H1 (cell line): Measurements from ENCODE around the gene ATP5ME. TPM values are rescaled to one million over a fixed set of nuclear protein-coding genes. Genes with fewer than 3 reads are reported as not detected.

Experiments used
- CTCF ChIA-PET: fragments of 300-600 bp; sonication (Branson Sonifier 250); formaldehyde crosslinking; loops from one replicate; lab custom pipeline; 2021; ENCODE audit not compliant: partially characterized antibody; lab: Charles Lee
- POLR2A ChIA-PET: fragments of 300-600 bp; sonication (Branson Sonifier 250); formaldehyde crosslinking; loops from one replicate; lab custom pipeline; 2021; ENCODE audit warnings: inconsistent platforms; ENCODE audit not compliant: partially characterized antibody; lab: Charles Lee
- DNase-seq, 2 experiments: peaks; one replicate each; pipeline versions ENCODE4 v3.0.0 to v3.0.0-alpha.2; 2010 to 2022; ENCODE audit warnings: low spot score in 2 of 2, low read depth in 1 of 2, mixed read lengths in 1 of 2
- FAIRE-seq: peaks from 2 replicates; lab custom pipeline; 2011; peaks lifted over from hg19 to GRCh38; lab: Jason Lieb, UNC
- H2AFZ ChIP-seq: 2 replicates; pipeline ENCODE4 v1.8.1; 2012; ENCODE audit warnings: low read length, inconsistent platforms
- H2AK5ac ChIP-seq: 2 replicates; pipeline ENCODE4 v1.6.1; 2013; ENCODE audit warnings: low read depth, low read length
- H2BK120ac ChIP-seq: replicated peaks from 2 replicates; pipeline ENCODE3; 2013; ENCODE audit warnings: low read depth, low read length, inconsistent platforms
- H2BK12ac ChIP-seq: 2 replicates; pipeline ENCODE4 v1.6.1; 2013; ENCODE audit warnings: low read depth, low read length
- H2BK15ac ChIP-seq: 2 replicates; pipeline ENCODE4 v1.6.1; 2013; ENCODE audit warnings: low read length
- H2BK20ac ChIP-seq: 2 replicates; pipeline ENCODE4 v1.6.1; 2013; ENCODE audit warnings: low read length
- H2BK5ac ChIP-seq: 2 replicates; pipeline ENCODE4 v1.6.1; 2013; ENCODE audit warnings: low read depth, low read length
- H3K14ac ChIP-seq: 2 replicates; pipeline ENCODE4 v1.6.1; 2013; ENCODE audit warnings: inconsistent platforms; ENCODE audit not compliant: insufficient read length
- H3K18ac ChIP-seq: 2 replicates; pipeline ENCODE4 v1.6.1; 2013; ENCODE audit warnings: low read length; ENCODE audit errors: extremely low read depth
- H3K23ac ChIP-seq: 2 replicates; pipeline ENCODE4 v1.6.1; 2013; ENCODE audit warnings: inconsistent platforms; ENCODE audit not compliant: insufficient read length
- H3K23me2 ChIP-seq: 2 replicates; pipeline ENCODE4 v1.6.1; 2013; ENCODE audit warnings: low read depth, low read length
- H3K27ac ChIP-seq: 2 replicates; pipeline ENCODE4 v1.6.1; 2011; ENCODE audit warnings: low read depth, low read length, inconsistent platforms
- H3K27me3 ChIP-seq, 4 experiments: replicated peaks in 1 of 4; 1 replicate in 1 of 4; 2 replicates in 3 of 4; pipeline versions ENCODE4 v1.6.1 to v1.8.1; 2011 to 2013; ENCODE audit warnings: low read length in 3 of 4, mild to moderate bottlenecking in 3 of 4, inconsistent platforms in 2 of 4, mixed read lengths in 2 of 4, moderate library complexity in 1 of 4; ENCODE audit not compliant: control insufficient read depth in 3 of 4, insufficient read depth in 3 of 4; ENCODE audit errors: extremely low read depth in 1 of 4
- H3K36me3 ChIP-seq, 4 experiments: 2 replicates each; pipeline versions ENCODE4 v1.6.1 to v1.8.1; 2011 to 2013; ENCODE audit warnings: mild to moderate bottlenecking in 4 of 4, low read length in 3 of 4, moderate library complexity in 2 of 4, control low read depth in 1 of 4, inconsistent platforms in 1 of 4; ENCODE audit not compliant: insufficient read depth in 4 of 4, control insufficient read depth in 2 of 4
- H3K4ac ChIP-seq: replicated peaks from 2 replicates; pipeline ENCODE3; 2013; ENCODE audit warnings: low read length, low read depth, mixed read lengths, inconsistent platforms; ENCODE audit not compliant: insufficient read length
- H3K4me1 ChIP-seq, 4 experiments: replicated peaks in 1 of 4; 1 replicate in 1 of 4; 2 replicates in 3 of 4; pipeline versions ENCODE4 v1.6.1 to v1.8.1; 2011 to 2013; ENCODE audit warnings: low read length in 3 of 4, inconsistent platforms in 2 of 4, mixed read lengths in 1 of 4; ENCODE audit not compliant: insufficient read depth in 4 of 4, control insufficient read depth in 3 of 4
- H3K4me2 ChIP-seq, 2 experiments: 2 replicates each; pipeline versions ENCODE4 v1.6.1 to v1.8.1; 2011 to 2013; ENCODE audit warnings: low read depth in 2 of 2, low read length in 2 of 2, control low read depth in 1 of 2, inconsistent platforms in 1 of 2, mild to moderate bottlenecking in 1 of 2; ENCODE audit not compliant: insufficient read depth in 1 of 2
- H3K4me3 ChIP-seq, 4 experiments: fragments of 200-600, 300-600 bp in 1 of 4; sonication (generic), shearing (Covaris generic), sonication (Bioruptor Twin) in 1 of 4; 2 replicates each; pipeline versions ENCODE4 v1.5.1 to v1.8.1; 2011 to 2016; ENCODE audit warnings: low read length in 4 of 4, low read depth in 3 of 4, control low read depth in 2 of 4, inconsistent platforms in 2 of 4, mild to moderate bottlenecking in 2 of 4, mixed read lengths in 1 of 4, moderate library complexity in 1 of 4; ENCODE audit not compliant: insufficient read depth in 2 of 4; ENCODE audit errors: extremely low read depth in 1 of 4
- H3K56ac ChIP-seq: replicated peaks from 2 replicates; pipeline ENCODE3; 2013; ENCODE audit warnings: low read depth, mild to moderate bottlenecking, mixed read lengths, low read length, inconsistent platforms; ENCODE audit not compliant: insufficient read length
- H3K79me1 ChIP-seq: 2 replicates; pipeline ENCODE4 v1.6.1; 2013; ENCODE audit warnings: low read depth, low read length, control low read depth
- H3K79me2 ChIP-seq, 2 experiments: 2 replicates each; pipeline versions ENCODE4 v1.6.1 to v1.8.1; 2012 to 2013; ENCODE audit warnings: low read length in 2 of 2, mild to moderate bottlenecking in 2 of 2, inconsistent platforms in 1 of 2; ENCODE audit not compliant: insufficient read depth in 2 of 2, control insufficient read depth in 1 of 2
- H3K9ac ChIP-seq, 4 experiments: replicated peaks in 1 of 4; 1 replicate in 1 of 4; 2 replicates in 3 of 4; pipeline versions ENCODE4 v1.6.1 to v1.8.1; 2011 to 2013; ENCODE audit warnings: low read depth in 3 of 4, low read length in 3 of 4, control low read depth in 2 of 4, mild to moderate bottlenecking in 2 of 4, moderate library complexity in 2 of 4, inconsistent platforms in 1 of 4; ENCODE audit errors: extremely low read depth in 1 of 4
- H3K9me3 ChIP-seq, 2 experiments: 2 replicates each; pipeline versions ENCODE4 v1.6.1 to v1.8.1; 2012 to 2013; ENCODE audit warnings: mild to moderate bottlenecking in 2 of 2, moderate library complexity in 2 of 2, control low read depth in 1 of 2, inconsistent platforms in 1 of 2, low read depth in 1 of 2, low read length in 1 of 2, mixed read lengths in 1 of 2; ENCODE audit not compliant: insufficient read depth in 2 of 2
- H4K20me1 ChIP-seq, 2 experiments: replicated peaks in 1 of 2; 2 replicates each; pipeline versions ENCODE3 to v1.8.1; 2011 to 2013; ENCODE audit warnings: inconsistent platforms in 2 of 2, low read length in 2 of 2, mild to moderate bottlenecking in 1 of 2; ENCODE audit not compliant: insufficient read depth in 2 of 2, control insufficient read depth in 1 of 2
- H4K5ac ChIP-seq: 2 replicates; pipeline ENCODE4 v1.6.1; 2013; ENCODE audit warnings: low read length, low read depth, mixed read lengths, inconsistent platforms; ENCODE audit not compliant: insufficient read length
- H4K8ac ChIP-seq: 2 replicates; pipeline ENCODE4 v1.8.0; 2013; ENCODE audit warnings: mild to moderate bottlenecking, moderate library complexity, low read length, inconsistent platforms; ENCODE audit not compliant: insufficient read depth; ENCODE audit errors: extremely low read depth
- H4K91ac ChIP-seq: replicated peaks from 2 replicates; pipeline ENCODE3; 2013; ENCODE audit warnings: low read length, mixed read lengths, inconsistent platforms; ENCODE audit not compliant: insufficient read length
- EZH2 ChIP-seq: fragments of 200-600 bp; sonication (generic); IDR thresholded peaks from 2 replicates; pipeline ENCODE4 v1.7.1; 2012; ENCODE audit warnings: low read depth, mild to moderate bottlenecking, moderate library complexity, low read length, inconsistent platforms; ENCODE audit not compliant: severe bottlenecking
- WGBS, 2 experiments: shearing (Covaris generic) in 1 of 2; methylation state at CpG; one replicate each; pipeline versions ENCODE4 v1.1.6 to v1.1.7; 2013 to 2015; ENCODE audit warnings: low lambda C conversion rate in 2 of 2, mixed read lengths in 2 of 2, inconsistent platforms in 1 of 2, low coverage in 1 of 2, missing lambda C conversion rate in 1 of 2; ENCODE audit not compliant: insufficient replicate concordance in 2 of 2, insufficient coverage in 1 of 2, insufficient read length in 1 of 2; ENCODE audit errors: extremely low coverage in 1 of 2, missing lambda C conversion rate in 1 of 2; 5-methylcytosine and 5-hydroxymethylcytosine counted together
- polyA plus RNA-seq, 7 experiments: library from polyadenylated mRNA; depleted of rRNA in 3 of 7; stranded (reverse) in 5 of 7; unstranded in 2 of 7; fragments of >200 nt in 5 of 7; fragments of 200-250 nt in 2 of 7; gene quantifications; 1 replicate in 5 of 7; 2 replicates in 1 of 7; 4 replicates in 1 of 7; pipeline versions ENCODE4 v1.2.1 to v1.2.3, GENCODE V29; 2011 to 2013; ENCODE audit warnings: missing spikeins in 2 of 7, mixed read lengths in 2 of 7
- total RNA-seq: library from RNA; stranded (reverse); fragmentation: NEBNext Ultra II Directional; extraction: Animal tissue kit (Norgen Biotek cat#: 25700); gene quantifications from 2 replicates; pipeline ENCODE4 v1.2.1, GENCODE V29; 2021
- TF ChIP-seq, protein P1 (sequence below): IDR thresholded peaks from 2 replicates; pipeline ENCODE4 v1.6.1; 2012; ENCODE audit warnings: inconsistent platforms

The ATP5ME gene
- total and polyA plus RNA-seq, 2 of the 8 experiments (the other 6 are each of a cell fraction or from before 2014, with no cell fraction given): 375 to 450 TPM

DNA sequence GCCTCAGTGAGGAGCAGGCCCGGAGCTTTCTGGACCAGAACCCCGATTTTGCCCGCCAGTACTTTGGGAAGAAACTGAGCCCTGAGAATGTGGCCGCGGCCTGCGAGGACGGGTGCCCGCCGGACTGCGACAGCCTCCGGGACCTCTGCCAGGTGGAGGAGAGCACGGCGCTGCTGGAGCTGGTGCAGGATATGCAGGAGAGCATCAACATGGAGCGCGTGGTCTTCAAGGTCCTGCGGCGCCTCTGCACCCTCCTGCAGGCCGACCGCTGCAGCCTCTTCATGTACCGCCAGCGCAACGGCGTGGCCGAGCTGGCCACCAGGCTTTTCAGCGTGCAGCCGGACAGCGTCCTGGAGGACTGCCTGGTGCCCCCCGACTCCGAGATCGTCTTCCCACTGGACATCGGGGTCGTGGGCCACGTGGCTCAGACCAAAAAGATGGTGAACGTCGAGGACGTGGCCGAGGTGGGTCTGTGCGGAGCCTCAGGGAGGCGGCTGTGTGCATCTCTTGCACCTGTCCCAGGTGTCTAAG lies 48.4 kb downstream of the ATP5ME start:
- no peak overlapping the region for H3K56ac ChIP-seq
- peak overlapping the region; percentile 39; the same call in 1 of the 2 replicates for H2BK12ac ChIP-seq
- peaks cover 0 to under 1% (median 0%) of the 10 kb centered on the region in 4 experiments; a peak in 1 of 7 replicates for H3K27me3 ChIP-seq
- TF ChIP-seq, protein P1, sequence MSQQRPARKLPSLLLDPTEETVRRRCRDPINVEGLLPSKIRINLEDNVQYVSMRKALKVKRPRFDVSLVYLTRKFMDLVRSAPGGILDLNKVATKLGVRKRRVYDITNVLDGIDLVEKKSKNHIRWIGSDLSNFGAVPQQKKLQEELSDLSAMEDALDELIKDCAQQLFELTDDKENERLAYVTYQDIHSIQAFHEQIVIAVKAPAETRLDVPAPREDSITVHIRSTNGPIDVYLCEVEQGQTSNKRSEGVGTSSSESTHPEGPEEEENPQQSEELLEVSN: 0 out of 2 replicates have a peak, but pooled peaks have one; percentile 6
- no peak for TF ChIP-seq EZH2
- CTCF ChIA-PET: interaction anchor here (0.5 to 2.2 kb wide), 6 partner anchors 13 to 217 kb away, joined by 3 to 8 read pairs (median 4); no protein-coding TSS in a partner anchor
- no peaks in the 10 kb centered on the region for H3K9me3 ChIP-seq
- no peak overlapping the region for H3K27ac ChIP-seq
- H4K20me1 ChIP-seq: peaks cover 0 to 3% of the 10 kb centered on the region in 2 experiments
- H3K79me2 ChIP-seq: no peaks in the 10 kb centered on the region
- H3K9ac ChIP-seq: no peak overlapping the region
- H3K4me1 ChIP-seq: peaks cover 0 to 18% (median 8%) of the 10 kb centered on the region in 4 experiments; a peak in 5 of 7 replicates
- no peak overlapping the region for H3K18ac ChIP-seq
- H3K4ac ChIP-seq: no peak overlapping the region
- no peaks in the 10 kb centered on the region; the same call in 1 of the 2 replicates for H3K79me1 ChIP-seq
- no peak overlapping the region for H2AK5ac ChIP-seq
- H3K23ac ChIP-seq: no peak overlapping the region
- H4K91ac ChIP-seq: peak overlapping the region; percentile 74
- no peak overlapping the region for H2BK120ac ChIP-seq
- no peak overlapping the region for H3K4me2 ChIP-seq
- no peak for DNase-seq
- H2BK15ac ChIP-seq: peak overlapping the region; percentile 61; the same call in 1 of the 2 replicates
- H3K36me3 ChIP-seq: no peaks in the 10 kb centered on the region
- no peak overlapping the region for H3K4me3 ChIP-seq
- no peak overlapping the region for H2AFZ ChIP-seq
- H4K5ac ChIP-seq: no peak overlapping the region
- no peak overlapping the region for H3K14ac ChIP-seq
- no peak overlapping the region for H2BK5ac ChIP-seq
- H3K23me2 ChIP-seq: no peaks in the 10 kb centered on the region
- 92% methylated on average over 39 of the region's 39 CpGs; no CpG with 5 or more reads in 1 of the 2 experiments for WGBS, 2 experiments
- no peak overlapping the region for H2BK20ac ChIP-seq
- FAIRE-seq: no peak
- peak overlapping the region; percentile 12; the same call in 1 of the 2 replicates for H4K8ac ChIP-seq
- POLR2A ChIA-PET: interaction anchor here (0.9 to 1.6 kb wide), 4 partner anchors 26 to 55 kb away, joined by 3 to 6 read pairs (median 4); no protein-coding TSS in a partner anchor
